Measurements from ENCODE around the gene FDXR. TPM values are rescaled to one million over a fixed set of nuclear protein-coding genes. Genes with fewer than 3 reads are reported as not detected.

FDXR gene
- total and polyA plus RNA-seq, 2 donors (not counting 1 experiment from before 2014, with no cell fraction given): 4.6 to 7.0 TPM

DNA sequence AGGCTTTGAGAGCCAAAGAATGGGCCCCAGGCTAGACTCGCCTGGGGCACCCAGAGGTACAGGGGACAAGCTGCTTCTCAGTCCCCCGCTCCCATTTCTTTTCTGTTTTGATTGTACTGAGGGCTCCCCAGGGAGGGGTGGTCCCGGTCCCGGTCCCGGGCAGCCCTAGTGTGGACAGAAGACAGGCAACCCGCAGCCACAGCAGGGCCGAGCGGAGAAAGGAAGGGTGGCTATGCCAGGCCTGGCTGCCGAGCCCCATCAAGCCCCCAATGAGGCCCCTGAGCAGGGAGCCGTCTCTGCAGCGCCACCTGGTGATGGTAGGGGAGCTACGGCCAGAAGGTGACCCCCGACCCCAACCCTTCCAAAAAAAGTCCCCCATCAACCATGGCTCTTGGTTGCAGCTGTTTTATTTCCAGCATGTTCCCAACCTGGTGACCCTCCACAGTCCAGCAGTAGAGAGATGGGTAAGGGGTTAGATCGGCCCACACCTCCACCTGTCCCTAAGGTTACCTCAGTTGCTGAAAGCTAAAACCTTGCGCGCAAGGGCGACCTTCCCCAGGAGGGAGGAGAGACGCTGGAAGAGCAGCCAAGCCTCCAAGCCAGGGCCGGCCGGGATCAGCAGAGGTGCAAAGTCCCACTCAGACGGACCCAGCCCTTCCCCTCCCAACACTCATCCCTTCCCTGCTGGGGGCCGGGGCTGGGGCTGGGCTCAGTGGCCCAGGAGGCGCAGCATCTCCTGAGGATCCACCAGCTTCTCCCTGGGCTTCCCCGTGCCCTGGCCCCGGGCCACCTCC lies 10.5 kb downstream of the FDXR start:
- Histone ChIP-seq H2AFZ (ENCODE audit: insufficient read depth, low read depth, low read length, poor library complexity, severe bottlenecking) (no peak overlapping the region), H3K27ac (ENCODE audit: low read length in 2 of 2) (no peak overlapping the region), H3K4me1 (ENCODE audit: control insufficient read depth in 2 of 2, insufficient read depth in 2 of 2, low read length in 2 of 2) (peaks cover 32 to 33% of the 10 kb centered on the region in 2 donors), H3K27me3 (replicated peaks in 1 of 4; ENCODE audit: control extremely low read depth in 1 of 4, control insufficient read depth in 3 of 4, insufficient read depth in 4 of 4, low read length in 3 of 4) (peaks cover 0 to 55% (median 22%) of the 10 kb centered on the region in 4 experiments), H4K20me1 (ENCODE audit: control insufficient read depth, insufficient read depth, low read length, poor library complexity, severe bottlenecking) (peaks cover 9% of the 10 kb centered on the region), H3K4me3 (ENCODE audit: control extremely low read depth in 1 of 5, extremely low read depth in 1 of 5, insufficient read depth in 1 of 5, low read depth in 2 of 5, low read length in 4 of 5) (peak overlapping the region in 2 of 5 experiments; percentile 3 to 38), H3K4me2 (replicated peaks; ENCODE audit: low read depth, low read length, poor library complexity, severe bottlenecking) (peak overlapping the region; percentile 80), H3K36me3 (replicated peaks in 1 of 2; ENCODE audit: control extremely low read depth in 1 of 2, control insufficient read depth in 1 of 2, extremely low read depth in 1 of 2, insufficient read depth in 2 of 2, low read length in 1 of 2) (no peaks in the 10 kb centered on the region), H3K79me2 (ENCODE audit: control insufficient read depth, insufficient read depth, low read length) (no peaks in the 10 kb centered on the region), H3K9me3 (ENCODE audit: control extremely low read depth in 1 of 3, control insufficient read depth in 2 of 3, insufficient read depth in 1 of 3, low read length in 2 of 3) (peaks cover 0 to 18% (median 0%) of the 10 kb centered on the region in 3 donors), H3K9ac (ENCODE audit: low read length) (no peak overlapping the region)
- H3K27me3 Mint-ChIP-seq: peaks cover 33% of the 10 kb centered on the region
- no peaks in the 10 kb centered on the region for H3K9me3 Mint-ChIP-seq (ENCODE audit: insufficient read depth)
- CTCF ChIA-PET: interaction anchor here (0.8 to 12.3 kb wide), 19 partner anchors 10 to 483 kb away, joined by 3 to 181 read pairs (median 6); partner anchors contain the start of genes FDXR and RAB37
- ATAC-seq (ENCODE audit: low read depth) (peak; percentile 52), DNase-seq (peak; percentile 84)
- 45% methylated on average over 19 of the region's 25 CpGs for WGBS (ENCODE audit: insufficient coverage)
- peak overlapping the region; percentile 68 for H3K4me3 Mint-ChIP-seq
- H3K4me1 Mint-ChIP-seq: peaks cover 26% of the 10 kb centered on the region
- intact Hi-C loops (cut with micrococcal nuclease): loop anchor here (5.0 kb wide), 1 partner anchor 295 kb away; the partner anchor contains the start of gene CD300H
- TF ChIP-seq EZH2 (IDR thresholded peaks at IDR 0.05; ENCODE audit: borderline replicate concordance, insufficient read depth, low read depth, low read length, poor library complexity, severe bottlenecking) (peak; percentile 72), CTCF (IDR thresholded peaks at IDR 0.05) (peak; percentile 78)
- H3K27ac Mint-ChIP-seq: no peak overlapping the region
- POLR2A ChIA-PET: interaction anchor here (1.0 kb wide), 1 partner anchor 11 kb away, joined by 3 read pairs; the partner anchor contains the start of gene FDXR
